ENCODE data around the gene CMTM4.

DNA sequence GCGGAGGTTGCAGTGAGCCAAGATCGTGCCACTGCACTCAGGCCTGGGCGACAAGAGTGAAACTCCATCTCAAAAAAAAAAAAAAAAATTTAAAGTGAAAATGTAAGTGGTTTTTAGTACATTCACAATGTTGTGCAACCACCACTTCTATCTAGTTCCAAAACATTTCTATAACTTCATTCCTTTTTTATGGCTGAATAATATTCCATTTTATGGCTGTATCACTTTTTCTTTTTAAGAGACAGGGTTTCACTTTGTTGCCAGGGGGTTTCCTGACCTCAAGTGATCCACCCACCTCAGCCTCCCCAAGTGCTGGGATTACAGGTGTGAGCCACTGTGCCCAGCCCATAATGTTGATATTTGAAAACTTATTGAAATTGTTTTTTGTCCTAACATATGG is 103.7 kb downstream of the CMTM4 start:
- TF ChIP-seq POLR2A (IDR thresholded peaks at IDR 0.05): no peak
- TF ChIP-seq CTCF (IDR thresholded peaks at IDR 0.05): no peak

Data from tibial nerve (tissue), 3 donors.